SHP77 treated with DMSO at 0.1 percent for 48 hours (cell line): ENCODE measurements around the gene PHF20.
"Not testable (repeated sequence)": the region's sequence is repeated elsewhere in the genome, so short reads cannot be mapped to it uniquely, and the experiment has no call there.

Experiments used
- DNase-seq: peaks from one replicate; lab custom pipeline; 2025; lab: John Stamatoyannopoulos, UW

Gene PHF20

GRCh38 chr20:35839904-35840303 is 68.1 kb downstream of the PHF20 start:
- DNase-seq, result no peak

- DNase-seq, result no peak
Observed at GRCh38 chr20:35840421-35840820, 68.6 kb downstream of the PHF20 start.

- no peak for DNase-seq
Observed at GRCh38 chr20:35842361-35842760, 70.5 kb downstream of the PHF20 start.

- not testable (repeated sequence) for DNase-seq
Observed at GRCh38 chr20:35843894-35844293, 72.1 kb downstream of the PHF20 start.

GRCh38 chr20:35845561-35845960 is 73.7 kb downstream of the PHF20 start:
- DNase-seq, result no peak

- no peak for DNase-seq
Observed at GRCh38 chr20:35849706-35850105, 77.9 kb downstream of the PHF20 start.

GRCh38 chr20:35851659-35852058 is 79.8 kb downstream of the PHF20 start:
- DNase-seq, result not testable (repeated sequence)

GRCh38 chr20:35854713-35855348 is 83.0 kb downstream of the PHF20 start:
- no peak for DNase-seq

- not testable (repeated sequence) for DNase-seq
Observed at GRCh38 chr20:35855641-35856040, 83.8 kb downstream of the PHF20 start.

GRCh38 chr20:35856866-35857265 is 85.1 kb downstream of the PHF20 start:
- DNase-seq, result no peak

- DNase-seq, result no peak
Observed at GRCh38 chr20:35866418-35867202, 94.8 kb downstream of the PHF20 start.

GRCh38 chr20:35870541-35871258 is 98.9 kb downstream of the PHF20 start:
- no peak for DNase-seq

GRCh38 chr20:35871259-35871771 is 99.5 kb downstream of the PHF20 start:
- no peak for DNase-seq

- DNase-seq, result no peak
Observed at GRCh38 chr20:35876033-35876320, 104.2 kb downstream of the PHF20 start.

- no peak for DNase-seq
Observed at GRCh38 chr20:35877611-35878010, 105.8 kb downstream of the PHF20 start.

GRCh38 chr20:35878113-35878625 is 106.4 kb downstream of the PHF20 start:
- DNase-seq, result no peak

GRCh38 chr20:35881676-35882075 is 109.9 kb downstream of the PHF20 start:
- DNase-seq, result no peak

- not testable (repeated sequence) for DNase-seq
Observed at GRCh38 chr20:35882427-35883161, 110.8 kb downstream of the PHF20 start.

- no peak for DNase-seq
Observed at GRCh38 chr20:35883336-35883777, 111.5 kb downstream of the PHF20 start.

- peak; percentile 37 for DNase-seq
Observed at GRCh38 chr20:35883778-35884540, 112.1 kb downstream of the PHF20 start.

GRCh38 chr20:35884541-35884865 is 112.7 kb downstream of the PHF20 start:
- DNase-seq, result no peak
